GM10248 (cell line): ENCODE results near the gene IER5L.
A peak's percentile ranks its signal among the peaks of the same experiment; 100 is the strongest.

ENCODE experiments used
- CTCF ChIA-PET: fragments of 300-600 bp; sonication (Branson Sonifier 250); formaldehyde crosslinking; extraction: SDS; loops from one replicate; lab custom pipeline; 2021; ENCODE audit warnings: antibody characterized with exemption; lab: Yijun Ruan, JAX
- POLR2A ChIA-PET: fragments of 350-650 bp; sonication (Branson Sonifier 250); formaldehyde crosslinking; extraction: SDS; loops from one replicate; lab custom pipeline; 2020; ENCODE audit warnings: antibody characterized with exemption; lab: Yijun Ruan, JAX
- DNase-seq: peaks from one replicate; pipeline ENCODE4 v3.0.0; 2012; ENCODE audit errors: extremely low spot score
- TF ChIP-seq, protein P1 (sequence below): IDR thresholded peaks from 2 replicates; pipeline ENCODE4 v1.5.1; 2012; ENCODE audit warnings: mild to moderate bottlenecking, low read depth; ENCODE audit errors: extremely low read depth, missing control alignments, control extremely low read depth

IER5L gene

GRCh38 chr9:129150672-129151211 is 27.3 kb downstream of the IER5L start:
- TF ChIP-seq, protein P1, sequence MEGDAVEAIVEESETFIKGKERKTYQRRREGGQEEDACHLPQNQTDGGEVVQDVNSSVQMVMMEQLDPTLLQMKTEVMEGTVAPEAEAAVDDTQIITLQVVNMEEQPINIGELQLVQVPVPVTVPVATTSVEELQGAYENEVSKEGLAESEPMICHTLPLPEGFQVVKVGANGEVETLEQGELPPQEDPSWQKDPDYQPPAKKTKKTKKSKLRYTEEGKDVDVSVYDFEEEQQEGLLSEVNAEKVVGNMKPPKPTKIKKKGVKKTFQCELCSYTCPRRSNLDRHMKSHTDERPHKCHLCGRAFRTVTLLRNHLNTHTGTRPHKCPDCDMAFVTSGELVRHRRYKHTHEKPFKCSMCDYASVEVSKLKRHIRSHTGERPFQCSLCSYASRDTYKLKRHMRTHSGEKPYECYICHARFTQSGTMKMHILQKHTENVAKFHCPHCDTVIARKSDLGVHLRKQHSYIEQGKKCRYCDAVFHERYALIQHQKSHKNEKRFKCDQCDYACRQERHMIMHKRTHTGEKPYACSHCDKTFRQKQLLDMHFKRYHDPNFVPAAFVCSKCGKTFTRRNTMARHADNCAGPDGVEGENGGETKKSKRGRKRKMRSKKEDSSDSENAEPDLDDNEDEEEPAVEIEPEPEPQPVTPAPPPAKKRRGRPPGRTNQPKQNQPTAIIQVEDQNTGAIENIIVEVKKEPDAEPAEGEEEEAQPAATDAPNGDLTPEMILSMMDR: no peak
- POLR2A ChIA-PET: no interaction called here
- no peak for DNase-seq
- CTCF ChIA-PET: interaction anchor here (0.9 to 40.2 kb wide), 4 partner anchors 14 to 95 kb away, joined by 3 to 680 read pairs (median 12); no protein-coding TSS in a partner anchor

DNA sequence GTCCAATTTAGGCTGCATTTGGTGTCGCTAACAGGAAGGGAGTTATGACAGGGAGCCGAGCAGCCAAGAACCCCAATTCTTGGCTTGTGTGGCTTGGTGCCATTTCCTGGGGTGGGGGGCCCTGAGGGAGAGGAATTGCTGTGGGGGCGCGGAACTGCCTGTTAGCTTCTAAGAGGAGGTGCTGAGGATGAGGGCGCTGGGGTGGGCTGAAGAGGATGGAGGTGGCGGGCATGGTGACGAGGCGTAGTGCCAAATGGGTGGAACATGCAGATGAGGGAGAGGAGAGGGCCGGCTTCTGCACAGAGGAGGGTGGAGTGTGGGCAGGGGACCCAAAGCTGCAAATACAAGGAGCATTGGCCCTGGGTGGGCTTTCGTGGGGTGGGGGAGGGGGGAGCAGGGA is 27.9 kb downstream of the IER5L start:
- POLR2A ChIA-PET: no interaction called here
- TF ChIP-seq, protein P1: no peak
- DNase-seq: no peak
- CTCF ChIA-PET: interaction anchor here (0.9 to 40.2 kb wide), 3 partner anchors 13 to 95 kb away, joined by 3 to 680 read pairs (median 680); partner anchors contain the start of gene IER5L

GRCh38 chr9:129149442-129149841 is 28.6 kb downstream of the IER5L start:
- TF ChIP-seq, protein P1: no peak
- ChIA-PET POLR2A (no interaction called here), CTCF (interaction anchor here (26.3 to 40.2 kb wide), 2 partner anchors 12 to 16 kb away, joined by 680 read pairs; partner anchors contain the start of gene IER5L)
- no peak for DNase-seq

DNA sequence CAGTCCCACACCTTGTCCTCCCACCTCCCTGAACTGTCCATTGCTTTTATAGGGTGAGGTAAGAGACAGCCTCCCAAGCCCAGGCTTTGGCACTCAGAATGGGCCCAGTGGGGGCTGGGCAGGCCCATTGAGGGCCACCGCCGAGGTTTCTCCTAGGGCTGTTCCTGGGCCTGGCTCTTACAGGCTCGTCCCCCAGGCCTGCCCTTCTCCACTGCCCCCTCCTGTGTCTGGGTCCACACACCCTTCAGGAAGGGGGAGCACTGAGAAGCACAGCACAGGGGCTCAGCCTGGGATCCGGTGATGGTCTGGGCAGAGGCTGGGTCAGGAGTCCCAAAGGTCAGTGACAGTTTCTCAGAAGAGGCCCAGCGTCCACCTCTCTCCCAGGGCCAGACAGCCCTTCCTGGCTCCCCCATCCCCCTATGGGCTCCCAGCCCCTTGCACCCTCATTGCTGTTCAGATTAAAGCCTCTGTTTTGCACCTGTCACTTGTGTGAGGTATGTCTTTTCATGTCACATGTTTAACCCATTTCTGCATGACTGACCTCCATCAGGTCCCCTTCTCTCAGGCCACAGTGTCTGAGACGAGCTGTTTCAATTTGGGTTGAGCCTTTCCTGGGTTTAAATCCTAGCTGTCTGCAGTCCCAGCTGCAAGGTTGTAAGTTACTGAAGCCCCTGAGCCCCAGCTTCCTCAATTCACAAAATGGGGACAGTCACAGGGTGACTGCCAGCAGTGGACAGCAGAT is 29.4 kb downstream of the IER5L start:
- CTCF ChIA-PET: interaction anchor here (26.3 to 40.2 kb wide), 2 partner anchors 12 to 17 kb away, joined by 680 read pairs; partner anchors contain the start of gene IER5L
- DNase-seq: peak; percentile 60
- POLR2A ChIA-PET: no interaction called here
- TF ChIP-seq, protein P1: no peak

- TF ChIP-seq, protein P1: no peak
- ChIA-PET POLR2A (interaction anchor here (1.0 kb wide), 1 partner anchor 31 kb away, joined by 5 read pairs; the partner anchor contains the start of gene IER5L), CTCF (interaction anchor here (1.2 to 40.2 kb wide), 3 partner anchors 9 to 478 kb away, joined by 4 to 680 read pairs (median 680); partner anchors contain the start of gene IER5L)
- no peak for DNase-seq
Measured at GRCh38 chr9:129146441-129146941, 31.6 kb downstream of the IER5L start.

DNA sequence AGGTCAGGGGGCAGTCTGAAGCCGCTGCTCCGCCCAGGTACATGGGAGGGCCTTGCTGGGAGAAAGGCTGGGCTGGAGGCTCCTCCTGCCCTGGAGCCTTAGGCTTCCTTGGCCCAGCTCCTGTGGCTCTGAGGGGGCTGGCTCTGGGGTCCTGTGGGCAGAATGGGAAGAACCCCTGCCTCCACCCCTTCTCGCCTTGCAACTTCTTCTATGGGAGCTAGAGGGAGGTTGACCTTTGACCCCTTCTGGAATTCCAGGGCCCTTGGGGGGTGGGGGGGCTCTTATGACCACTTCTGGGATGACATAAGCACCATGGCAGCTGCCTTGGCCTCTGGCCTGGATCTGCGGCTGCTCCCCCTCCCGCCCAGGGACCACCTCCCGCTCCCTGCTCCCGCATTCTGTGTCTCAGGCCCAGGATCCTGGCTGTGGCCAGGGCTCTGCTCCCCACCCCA is 32.2 kb downstream of the IER5L start:
- no peak for DNase-seq
- TF ChIP-seq, protein P1: no peak
- CTCF ChIA-PET: interaction anchor here (1.2 to 40.2 kb wide), 3 partner anchors 9 to 479 kb away, joined by 4 to 680 read pairs (median 680); partner anchors contain the start of gene IER5L
- POLR2A ChIA-PET: interaction anchor here (0.5 to 1.0 kb wide), 2 partner anchors 21 to 32 kb away, joined by 3 to 5 read pairs; partner anchors contain the start of gene IER5L
